Activated naive CD8-positive, alpha-beta T cell treated with anti-CD3 and anti-CD28 coated beads, Interleukin-2, amount 10 ng/mL, durations not matched to agents 7 days and 5 days (primary cell): ENCODE measurements around the gene CLIC2. TPM values are rescaled to one million over a fixed set of nuclear protein-coding genes. Genes with fewer than 3 reads are reported as not detected.
"Not testable (repeated sequence)": the region's sequence is repeated elsewhere in the genome, so short reads cannot be mapped to it uniquely, and the experiment has no call there.

Experiments used
- ATAC-seq: fragments of 150-1000 bp; cut with Tn5 transposase; one replicate; pipeline ENCODE4 v1.10.0; 2021; ENCODE audit warnings: low read depth, moderate library complexity
- POLR2A ChIA-PET: fragments of 350-600 bp; sonication (Branson Sonifier 250); formaldehyde crosslinking; loops from one replicate; lab custom pipeline; 2021; ENCODE audit warnings: antibody characterized with exemption; lab: Charles Lee
- DNase-seq: peaks from one replicate; pipeline ENCODE4 v3.0.0; 2021
- H3K27ac Mint-ChIP-seq: one replicate; pipeline ENCODE4 v1.8.0; 2022; ENCODE audit warnings: mild to moderate bottlenecking, mixed read lengths
- H3K27me3 Mint-ChIP-seq: one replicate; pipeline ENCODE4 v1.8.0; 2022; ENCODE audit warnings: mild to moderate bottlenecking, moderate library complexity, mixed read lengths
- H3K36me3 Mint-ChIP-seq: one replicate; pipeline ENCODE4 v1.8.0; 2021; ENCODE audit warnings: mild to moderate bottlenecking, mixed read lengths
- H3K4me1 Mint-ChIP-seq: one replicate; pipeline ENCODE4 v1.8.0; 2021; ENCODE audit warnings: mixed read lengths
- H3K4me3 Mint-ChIP-seq: one replicate; pipeline ENCODE4 v1.8.0; 2022; ENCODE audit warnings: mild to moderate bottlenecking, moderate library complexity, mixed read lengths
- H3K9me3 Mint-ChIP-seq: one replicate; pipeline ENCODE4 v1.8.0; 2021; ENCODE audit warnings: mixed read lengths
- total RNA-seq, 2 experiments: library from RNA; stranded (reverse); gene quantifications; one replicate each; pipeline ENCODE4 v1.2.3, GENCODE V29; 2021

CLIC2 gene
- total RNA-seq = 1 to 10 TPM in 1 of 2 experiments, under 1 TPM in 1; 0.79 to 1.3 TPM

- H3K27ac Mint-ChIP-seq = no peak within 1 kb of the TSS
- H3K36me3 Mint-ChIP-seq = no peaks in the 10 kb centered on the region
- H3K9me3 Mint-ChIP-seq = no peaks in the 10 kb centered on the region
- no peak for ATAC-seq
- no peak for DNase-seq
- H3K4me3 Mint-ChIP-seq = no peak within 1 kb of the TSS
- H3K4me1 Mint-ChIP-seq = peaks cover 2% of the 10 kb centered on the region
- H3K27me3 Mint-ChIP-seq = peaks cover 13% of the 10 kb centered on the region
- POLR2A ChIA-PET = no interaction called here
Measured at GRCh38 chrX:155334486-155335336, at the start of gene CLIC2. CLIC2 (minus strand) TSS chrX:155334614; CDS start chrX:155334427, 187 bp downstream.

DNA sequence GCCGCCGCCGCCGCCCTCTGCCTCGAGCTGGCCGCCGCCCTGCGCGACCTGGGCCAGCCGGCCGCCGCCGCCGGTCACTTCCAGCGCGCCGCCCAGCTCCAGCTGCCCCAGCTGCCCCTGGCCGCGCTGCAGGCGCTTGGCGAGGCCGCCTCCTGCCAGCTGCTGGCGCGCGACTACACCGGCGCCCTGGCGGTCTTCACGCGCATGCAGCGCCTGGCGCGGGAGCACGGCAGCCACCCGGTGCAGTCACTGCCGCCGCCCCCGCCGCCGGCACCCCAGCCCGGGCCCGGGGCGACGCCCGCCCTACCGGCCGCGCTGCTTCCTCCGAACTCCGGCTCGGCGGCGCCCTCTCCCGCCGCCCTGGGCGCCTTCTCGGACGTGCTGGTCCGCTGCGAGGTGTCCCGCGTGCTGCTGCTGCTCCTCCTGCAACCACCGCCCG is 48.1 kb upstream of the CLIC2 start:
- H3K36me3 Mint-ChIP-seq, DNase-seq, POLR2A ChIA-PET, H3K4me3 Mint-ChIP-seq, H3K4me1 Mint-ChIP-seq, H3K27me3 Mint-ChIP-seq, H3K27ac Mint-ChIP-seq, H3K9me3 Mint-ChIP-seq: not testable (repeated sequence)
- ATAC-seq = peak; percentile 50

GRCh38 chrX:155381843-155382528 is 47.6 kb upstream of the CLIC2 start, which contains the start of gene F8A2:
F8A2 (plus strand) TSS chrX:155382095; CDS start chrX:155382115, 20 bp downstream.
- H3K27ac Mint-ChIP-seq, POLR2A ChIA-PET, DNase-seq, H3K36me3 Mint-ChIP-seq, H3K4me3 Mint-ChIP-seq, H3K4me1 Mint-ChIP-seq, H3K27me3 Mint-ChIP-seq, H3K9me3 Mint-ChIP-seq: not testable (repeated sequence)
- peak; percentile 79 for ATAC-seq

DNA sequence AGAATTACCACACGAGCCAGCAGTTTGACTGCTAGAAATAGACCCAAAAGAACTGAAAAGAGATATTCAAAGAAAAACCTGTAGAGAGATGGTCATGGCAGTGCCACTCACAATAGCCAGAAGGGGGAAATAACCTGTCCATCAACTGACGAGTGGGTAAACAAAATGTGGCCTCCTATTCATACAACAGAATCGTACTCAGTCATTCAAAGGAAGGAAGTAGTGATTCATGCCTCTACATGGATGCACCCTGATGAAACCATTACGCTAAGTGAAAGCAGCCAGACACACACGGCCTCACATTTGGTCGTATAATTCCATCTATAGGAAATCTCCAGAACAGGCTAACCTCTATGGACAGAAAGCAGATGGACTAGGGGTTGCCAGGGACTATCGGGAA is 45.4 kb upstream of the CLIC2 start:
- H3K4me1 Mint-ChIP-seq, H3K4me3 Mint-ChIP-seq, ATAC-seq: not testable (repeated sequence)

DNA sequence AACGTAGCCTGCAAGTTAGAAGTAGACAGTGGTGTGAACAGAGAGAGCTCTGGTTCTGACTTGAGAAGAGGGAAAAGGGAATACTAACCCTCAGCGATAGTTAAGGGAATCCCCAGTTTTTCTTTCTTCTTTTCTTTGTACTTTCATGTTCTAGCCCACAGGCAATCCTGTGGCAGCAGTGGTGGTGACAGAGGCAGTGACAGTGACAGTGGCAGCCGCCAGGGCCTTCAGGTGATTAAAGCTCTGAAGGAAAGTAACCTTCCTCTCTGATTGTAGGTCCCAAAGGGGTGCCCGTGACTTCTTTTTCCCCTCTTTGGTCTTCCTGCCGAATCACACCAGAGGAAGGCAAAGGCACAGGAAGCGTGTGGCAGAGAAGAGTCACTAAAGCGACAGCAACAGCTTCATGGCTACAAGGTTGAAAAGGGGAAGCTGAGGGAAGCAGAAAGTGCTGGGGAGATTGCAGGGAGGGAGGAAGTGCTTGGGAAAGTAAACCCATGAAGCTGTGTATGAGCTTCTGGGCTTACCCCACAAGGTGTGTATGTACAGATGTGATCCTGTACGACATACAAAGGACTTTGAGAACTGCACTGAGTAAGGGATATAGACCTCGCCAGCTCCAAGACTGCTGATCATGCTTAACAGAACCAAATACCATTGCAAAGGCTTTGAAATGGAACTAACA is 39.5 kb upstream of the CLIC2 start:
- peak; percentile 89 for ATAC-seq
- DNase-seq, H3K4me1 Mint-ChIP-seq, H3K9me3 Mint-ChIP-seq, H3K27me3 Mint-ChIP-seq, H3K27ac Mint-ChIP-seq, POLR2A ChIA-PET, H3K36me3 Mint-ChIP-seq, H3K4me3 Mint-ChIP-seq: not testable (repeated sequence)

More for the DNA sequence above, 45.4 kb upstream of the CLIC2 start:
- DNase-seq, H3K9me3 Mint-ChIP-seq, POLR2A ChIA-PET, H3K27me3 Mint-ChIP-seq, H3K27ac Mint-ChIP-seq, H3K36me3 Mint-ChIP-seq: not testable (repeated sequence)

- ATAC-seq, H3K27me3 Mint-ChIP-seq, H3K9me3 Mint-ChIP-seq, POLR2A ChIA-PET, H3K4me1 Mint-ChIP-seq, H3K36me3 Mint-ChIP-seq, DNase-seq, H3K27ac Mint-ChIP-seq, H3K4me3 Mint-ChIP-seq: not testable (repeated sequence)
Measured at GRCh38 chrX:155363712-155364111, 29.3 kb upstream of the CLIC2 start.

- POLR2A ChIA-PET, H3K4me3 Mint-ChIP-seq, ATAC-seq, H3K27me3 Mint-ChIP-seq, H3K4me1 Mint-ChIP-seq, H3K36me3 Mint-ChIP-seq, H3K27ac Mint-ChIP-seq, DNase-seq, H3K9me3 Mint-ChIP-seq: not testable (repeated sequence)
Measured at GRCh38 chrX:155349448-155349847, 15.0 kb upstream of the CLIC2 start.

GRCh38 chrX:155345689-155346088 is 11.3 kb upstream of the CLIC2 start:
- H3K4me3 Mint-ChIP-seq, H3K9me3 Mint-ChIP-seq, H3K36me3 Mint-ChIP-seq, H3K27me3 Mint-ChIP-seq, H3K4me1 Mint-ChIP-seq, DNase-seq, ATAC-seq, POLR2A ChIA-PET, H3K27ac Mint-ChIP-seq: not testable (repeated sequence)

DNA sequence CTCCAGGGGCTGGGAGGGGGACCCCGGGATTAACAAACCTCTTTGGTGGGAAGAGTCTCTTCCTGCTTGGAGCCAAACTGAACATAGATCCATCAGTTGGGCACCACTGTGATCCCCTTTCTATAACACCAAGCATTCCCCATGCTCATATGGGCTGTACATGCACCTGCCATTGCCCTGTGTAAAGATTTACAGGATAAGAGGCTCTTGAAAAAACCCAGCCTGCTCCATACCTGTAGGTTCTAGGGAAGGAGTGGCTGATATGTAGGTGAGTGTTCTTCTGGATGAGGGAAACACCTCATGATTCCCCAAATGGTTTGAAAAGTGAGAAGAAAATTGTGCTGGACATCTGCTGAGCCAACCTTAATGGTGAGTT is 911 bp upstream of the CLIC2 start:
- ATAC-seq, H3K4me3 Mint-ChIP-seq, H3K4me1 Mint-ChIP-seq, H3K27ac Mint-ChIP-seq, POLR2A ChIA-PET, DNase-seq, H3K36me3 Mint-ChIP-seq, H3K9me3 Mint-ChIP-seq: not testable (repeated sequence)
- H3K27me3 Mint-ChIP-seq = peaks cover 13% of the 10 kb centered on the region

GRCh38 chrX:155333544-155334100 is 792 bp downstream of the CLIC2 start:
- H3K27me3 Mint-ChIP-seq = peaks cover 17% of the 10 kb centered on the region
- H3K9me3 Mint-ChIP-seq = no peaks in the 10 kb centered on the region
- POLR2A ChIA-PET = no interaction called here
- no peak for DNase-seq
- H3K4me1 Mint-ChIP-seq = peaks cover 2% of the 10 kb centered on the region
- H3K4me3 Mint-ChIP-seq = no peak overlapping the region
- ATAC-seq = no peak
- no peak overlapping the region for H3K27ac Mint-ChIP-seq
- H3K36me3 Mint-ChIP-seq = no peaks in the 10 kb centered on the region

DNA sequence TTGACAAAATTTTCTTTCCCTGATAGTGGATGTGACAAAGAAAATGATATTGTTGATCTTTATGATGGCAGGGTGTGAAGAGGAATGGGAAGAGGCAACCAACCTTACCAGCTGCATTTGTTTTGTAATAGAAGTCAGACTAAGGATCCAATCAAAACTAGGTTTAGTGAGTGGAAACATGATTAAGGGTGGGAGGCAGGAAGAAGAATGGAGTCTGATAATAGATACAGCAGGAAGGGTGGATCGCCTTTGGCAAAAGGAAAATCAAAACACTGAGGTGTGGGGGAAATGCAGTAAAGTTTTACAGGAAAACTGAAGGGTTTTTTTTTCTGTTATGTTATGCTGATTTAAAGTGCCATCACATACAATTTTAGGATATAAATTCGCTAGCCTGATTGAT is 3.4 kb downstream of the CLIC2 start:
- Mint-ChIP-seq H3K9me3 (no peaks in the 10 kb centered on the region), H3K27ac (no peak overlapping the region), H3K4me1 (peaks cover 2% of the 10 kb centered on the region), H3K36me3 (no peaks in the 10 kb centered on the region), H3K27me3 (peaks cover 18% of the 10 kb centered on the region), H3K4me3 (no peak overlapping the region)
- POLR2A ChIA-PET = no interaction called here
- DNase-seq (no peak), ATAC-seq (no peak)

GRCh38 chrX:155329293-155329692 is 5.1 kb downstream of the CLIC2 start:
- peaks cover 18% of the 10 kb centered on the region for H3K27me3 Mint-ChIP-seq
- ATAC-seq (no peak), DNase-seq (no peak)
- POLR2A ChIA-PET = no interaction called here
- H3K9me3 Mint-ChIP-seq = no peaks in the 10 kb centered on the region
- H3K27ac Mint-ChIP-seq = no peak overlapping the region
- no peaks in the 10 kb centered on the region for H3K4me1 Mint-ChIP-seq
- no peak overlapping the region for H3K4me3 Mint-ChIP-seq
- H3K36me3 Mint-ChIP-seq = no peaks in the 10 kb centered on the region

GRCh38 chrX:155326610-155327009 is 7.8 kb downstream of the CLIC2 start:
- no peak for DNase-seq
- Mint-ChIP-seq H3K36me3 (no peaks in the 10 kb centered on the region), H3K27me3 (peaks cover 14% of the 10 kb centered on the region), H3K4me1 (no peaks in the 10 kb centered on the region), H3K4me3 (no peak overlapping the region), H3K9me3 (no peaks in the 10 kb centered on the region), H3K27ac (no peak overlapping the region)
- ATAC-seq = no peak
- POLR2A ChIA-PET = no interaction called here
